IMR-90 (cell line): ENCODE results near the gene INPP4A. TPM values are rescaled to one million over a fixed set of nuclear protein-coding genes. Genes with fewer than 3 reads are reported as not detected.
A peak's percentile ranks its signal among the peaks of the same experiment; 100 is the strongest.

ENCODE experiments used
- ATAC-seq: fragments of 200-7000 bp; cut with Tn5 transposase; 2 replicates; pipeline ENCODE4 v1.9.1; 2020; ENCODE audit warnings: low read depth, mild to moderate bottlenecking, moderate library complexity
- BruUV-seq: library from RNA; stranded (reverse); fragments of 400-500 nt; replicated peaks from 2 replicates; lab custom pipeline; 2021; lab: Mats Ljungman, UMichigan
- CTCF ChIA-PET: fragments of 300-600 bp; formaldehyde crosslinking; extraction: SDS; loops from one replicate; lab custom pipeline; 2021; ENCODE audit warnings: antibody characterized with exemption; lab: Yijun Ruan, JAX
- POLR2A ChIA-PET: fragments of 300-600 bp; sonication (Branson Sonifier 250); formaldehyde crosslinking; loops from one replicate; lab custom pipeline; 2022; ENCODE audit warnings: antibody characterized with exemption; ENCODE audit not compliant: unreplicated experiment; lab: Charles Lee
- DNase-seq: peaks from one replicate; pipeline ENCODE4 v3.0.0; 2013
- H2AFZ ChIP-seq: replicated peaks from 2 replicates; pipeline ENCODE3; 2013; ENCODE audit warnings: low read length, mild to moderate bottlenecking; ENCODE audit not compliant: poor library complexity
- H2AK5ac ChIP-seq: 2 replicates; pipeline ENCODE4 v1.6.1; 2013; ENCODE audit warnings: low read depth, low read length, inconsistent platforms
- H2AK9ac ChIP-seq: replicated peaks from 2 replicates; pipeline ENCODE3; 2013; ENCODE audit warnings: mild to moderate bottlenecking, low read depth, low read length, moderate library complexity; ENCODE audit not compliant: poor library complexity
- H2BK120ac ChIP-seq: 2 replicates; pipeline ENCODE4 v1.6.1; 2013; ENCODE audit warnings: low read depth, low read length, inconsistent platforms
- H2BK15ac ChIP-seq: 3 replicates; pipeline ENCODE4 v1.6.1; 2013; ENCODE audit warnings: low read depth, low read length, inconsistent platforms
- H2BK20ac ChIP-seq: 2 replicates; pipeline ENCODE4 v1.6.1; 2013; ENCODE audit warnings: low read depth, mild to moderate bottlenecking, inconsistent platforms, low read length, moderate library complexity
- H2BK5ac ChIP-seq: 2 replicates; pipeline ENCODE4 v1.6.1; 2013; ENCODE audit warnings: mild to moderate bottlenecking, low read depth, low read length, inconsistent platforms; ENCODE audit not compliant: poor library complexity, severe bottlenecking
- H3K14ac ChIP-seq: replicated peaks from 2 replicates; pipeline ENCODE4 v1.6.1; 2013; ENCODE audit warnings: low read depth, low read length, inconsistent platforms
- H3K18ac ChIP-seq: 2 replicates; pipeline ENCODE4 v1.6.1; 2013; ENCODE audit warnings: low read depth, low read length, control low read depth
- H3K23ac ChIP-seq: 2 replicates; pipeline ENCODE4 v1.6.1; 2013; ENCODE audit warnings: low read depth, low read length, inconsistent platforms
- H3K27ac ChIP-seq: 2 replicates; pipeline ENCODE4 v1.5.1; 2013; ENCODE audit warnings: mild to moderate bottlenecking, control low read depth, low read length; ENCODE audit not compliant: insufficient read depth
- H3K27me3 ChIP-seq: 2 replicates; pipeline ENCODE4 v1.6.1; 2013; ENCODE audit warnings: low read length; ENCODE audit not compliant: control insufficient read depth, insufficient read depth
- H3K36me3 ChIP-seq: 2 replicates; pipeline ENCODE4 v1.6.1; 2013; ENCODE audit warnings: low read length, mixed read lengths; ENCODE audit not compliant: control insufficient read depth, insufficient read depth
- H3K4ac ChIP-seq: 2 replicates; pipeline ENCODE4 v1.6.1; 2013; ENCODE audit warnings: low read depth, low read length, inconsistent platforms
- H3K4me1 ChIP-seq: 2 replicates; pipeline ENCODE4 v1.6.1; 2013; ENCODE audit warnings: low read length, mixed read lengths; ENCODE audit not compliant: control insufficient read depth, insufficient read depth
- H3K4me2 ChIP-seq: 2 replicates; pipeline ENCODE4 v1.6.1; 2013; ENCODE audit warnings: low read depth, mild to moderate bottlenecking, control low read depth, low read length, moderate library complexity
- H3K4me3 ChIP-seq: 2 replicates; pipeline ENCODE4 v1.5.1; 2013; ENCODE audit warnings: low read depth, mild to moderate bottlenecking, control low read depth, low read length, moderate library complexity; ENCODE audit not compliant: insufficient read depth
- H3K56ac ChIP-seq: 2 replicates; pipeline ENCODE4 v1.6.1; 2013; ENCODE audit warnings: low read length, inconsistent platforms; ENCODE audit not compliant: insufficient read depth; ENCODE audit errors: extremely low read depth
- H3K79me1 ChIP-seq, 2 experiments: 2 replicates each; pipeline ENCODE4 v1.6.1; 2013; ENCODE audit warnings: low read length in 2 of 2, inconsistent platforms in 1 of 2, low read depth in 1 of 2
- H3K9ac ChIP-seq: 2 replicates; pipeline ENCODE4 v1.6.1; 2013; ENCODE audit warnings: low read depth, low read length, control low read depth
- H3K9me1 ChIP-seq: 2 replicates; pipeline ENCODE4 v1.6.1; 2013; ENCODE audit warnings: low read length, inconsistent platforms; ENCODE audit not compliant: insufficient read depth
- H3K9me3 ChIP-seq: 2 replicates; pipeline ENCODE4 v1.6.1; 2013; ENCODE audit warnings: low read length; ENCODE audit not compliant: control insufficient read depth, insufficient read depth
- H4K20me1 ChIP-seq: 2 replicates; pipeline ENCODE4 v1.6.1; 2013; ENCODE audit warnings: low read length, inconsistent platforms; ENCODE audit not compliant: insufficient read depth
- H4K5ac ChIP-seq: 2 replicates; pipeline ENCODE4 v1.6.1; 2013; ENCODE audit warnings: mild to moderate bottlenecking, low read depth, low read length, control low read depth
- H4K8ac ChIP-seq, 2 experiments: 2 replicates each; pipeline ENCODE4 v1.6.1; 2013; ENCODE audit warnings: low read depth in 2 of 2, low read length in 2 of 2, control low read depth in 1 of 2, inconsistent platforms in 1 of 2
- H4K91ac ChIP-seq: 2 replicates; pipeline ENCODE4 v1.6.1; 2013; ENCODE audit warnings: low read depth, low read length, inconsistent platforms; ENCODE audit not compliant: insufficient read depth
- CHD1 ChIP-seq: IDR thresholded peaks from 2 replicates; pipeline ENCODE4 v1.6.1; 2012; ENCODE audit warnings: low read depth, low read length, improper control_type of control experiment
- FOS ChIP-seq: fragments of 150-350 bp; IDR thresholded peaks from 2 replicates; pipeline ENCODE4 v1.6.1; 2016; ENCODE audit warnings: low read depth, low read length
- MAFK ChIP-seq: IDR thresholded peaks from 2 replicates; pipeline ENCODE4 v1.6.1; 2012; ENCODE audit warnings: low read depth, low read length, improper control_type of control experiment
- POLR2A ChIP-seq: IDR thresholded peaks from 2 replicates; pipeline ENCODE4 v1.6.1; 2012; ENCODE audit warnings: mild to moderate bottlenecking, low read depth, low read length
- RAD21 ChIP-seq: IDR thresholded peaks from 2 replicates; pipeline ENCODE4 v1.6.1; 2012; ENCODE audit warnings: low read length, improper control_type of control experiment
- WGBS, 2 experiments: methylation state at CpG; one replicate each; pipeline versions ENCODE4 v1.1.5 to v1.1.7; 2013; ENCODE audit warnings: missing lambda C conversion rate in 2 of 2; ENCODE audit not compliant: insufficient read length in 1 of 2; ENCODE audit errors: extremely low coverage in 2 of 2; 5-methylcytosine and 5-hydroxymethylcytosine counted together
- dilution Hi-C: fragments of 300-500 bp; cut with HindIII; formaldehyde crosslinking; loops from one replicate; pipeline ENCODE4 v1.14.3; 2018; ENCODE audit warnings: low sequenced_read_pairs; ENCODE audit not compliant: unreplicated experiment
- in situ Hi-C: fragments of 300-500 bp; cut with MboI; formaldehyde crosslinking; loops from 3 replicates; pipeline ENCODE4 v1.14.3; 2019; ENCODE audit warnings: low sequenced_read_pairs, inconsistent platforms, mixed read lengths
- intact Hi-C: fragments of 100-400 bp; cut with micrococcal nuclease; formaldehyde crosslinking; loops from 2 replicates; pipeline ENCODE4 v1.10.0; 2022
- polyA plus RNA-seq, 3 experiments: library from polyadenylated mRNA; depleted of rRNA; stranded (reverse); fragments of >200 nt; gene quantifications; 2 replicates each; pipeline ENCODE4 v1.2.3, GENCODE V29; 2012; ENCODE audit warnings: low replicate concordance in 1 of 3
- total RNA-seq: library from RNA; depleted of rRNA; stranded (reverse); fragments of >200 nt; gene quantifications from 2 replicates; pipeline ENCODE4 v1.2.3, GENCODE V29; 2012
- TF ChIP-seq, protein P1 (sequence below): conservative IDR thresholded peaks from 2 replicates; pipeline ENCODE4 v1.5.1; 2012; ENCODE audit warnings: mild to moderate bottlenecking, low read depth, low read length, improper control_type of control experiment
- TF ChIP-seq, protein P2 (sequence below): fragments of 150-350 bp; IDR thresholded peaks from 2 replicates; pipeline ENCODE4 v1.6.1; 2016; ENCODE audit warnings: low read depth, mild to moderate bottlenecking, low read length, moderate library complexity, borderline replicate concordance

Gene INPP4A
- total and polyA plus RNA-seq, 2 of the 4 experiments (the other 2 are of a cell fraction) = 14.5 to 27.1 TPM

DNA sequence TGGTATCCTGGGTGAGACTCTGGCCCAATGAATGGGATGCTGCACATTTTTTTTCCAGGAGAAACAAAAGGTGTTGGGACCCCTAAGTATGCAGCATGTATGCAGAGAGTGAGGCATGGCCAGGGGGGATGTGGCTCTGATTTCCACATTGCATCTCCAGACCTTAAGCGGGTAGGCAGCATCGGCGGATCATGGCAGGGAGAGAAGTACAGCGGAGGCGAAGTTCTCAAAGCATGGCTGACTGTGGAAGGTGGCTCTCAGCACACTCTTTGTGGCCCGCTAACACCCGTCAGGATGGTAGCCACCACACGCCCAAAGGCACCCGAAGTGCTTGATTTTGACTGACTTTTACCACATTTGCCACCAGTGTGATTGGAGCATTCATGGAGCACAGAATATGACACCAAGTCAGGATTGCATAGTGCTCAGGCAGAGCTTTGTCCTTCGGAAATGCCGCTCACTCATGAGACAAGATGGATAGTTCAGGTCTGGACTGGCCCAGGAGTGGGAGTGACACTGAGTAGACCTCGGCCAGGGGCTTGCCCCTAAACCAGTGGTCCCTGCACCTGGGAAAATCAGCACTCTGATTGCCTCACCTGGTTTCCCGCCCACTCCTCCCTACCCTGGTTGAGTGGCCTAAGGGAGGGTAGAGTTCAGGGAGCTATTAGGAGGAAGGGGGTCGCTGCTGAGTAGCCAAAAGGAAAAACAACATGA lies 14.2 kb downstream of the INPP4A start:
- ATAC-seq (no peak), DNase-seq (no peak)
- Histone ChIP-seq H3K9me3 (no peaks in the 10 kb centered on the region), H2AFZ (peak overlapping the region; percentile 48), H3K14ac (peak overlapping the region; percentile 57; the same call in 1 of the 2 replicates), H3K36me3 (no peaks in the 10 kb centered on the region), H3K9me1 (peaks cover 52% of the 10 kb centered on the region), H3K18ac (no peak overlapping the region), H3K23ac (peak overlapping the region; percentile 50; the same call in 1 of the 2 replicates), H2AK5ac (peak overlapping the region; percentile 70; the same call in 1 of the 2 replicates), H3K79me1 (peaks cover 37 to 90% of the 10 kb centered on the region in 2 experiments), H3K4me3 (no peak overlapping the region), H3K4ac (peak overlapping the region; percentile 70; the same call in 1 of the 2 replicates), H3K4me2 (no peak overlapping the region), H4K5ac (no peak overlapping the region), H2BK120ac (peak overlapping the region; percentile 36), H2AK9ac (no peak overlapping the region), H3K56ac (no peak overlapping the region), H3K27ac (no peak overlapping the region), H2BK20ac (peak overlapping the region; percentile 58; the same call in 1 of the 2 replicates), H4K20me1 (peaks cover 55% of the 10 kb centered on the region), H3K9ac (no peak overlapping the region), H3K4me1 (peaks cover 33% of the 10 kb centered on the region), H4K8ac (0 out of 4 replicates have a peak overlapping the region, but pooled peaks of 1 of the 2 experiments have one; percentile 50), H4K91ac (no peak overlapping the region), H2BK5ac (peak overlapping the region; percentile 36), H3K27me3 (no peaks in the 10 kb centered on the region), H2BK15ac (peak overlapping the region; percentile 49; the same call in 1 of the 3 replicates)
- TF ChIP-seq, protein P1, sequence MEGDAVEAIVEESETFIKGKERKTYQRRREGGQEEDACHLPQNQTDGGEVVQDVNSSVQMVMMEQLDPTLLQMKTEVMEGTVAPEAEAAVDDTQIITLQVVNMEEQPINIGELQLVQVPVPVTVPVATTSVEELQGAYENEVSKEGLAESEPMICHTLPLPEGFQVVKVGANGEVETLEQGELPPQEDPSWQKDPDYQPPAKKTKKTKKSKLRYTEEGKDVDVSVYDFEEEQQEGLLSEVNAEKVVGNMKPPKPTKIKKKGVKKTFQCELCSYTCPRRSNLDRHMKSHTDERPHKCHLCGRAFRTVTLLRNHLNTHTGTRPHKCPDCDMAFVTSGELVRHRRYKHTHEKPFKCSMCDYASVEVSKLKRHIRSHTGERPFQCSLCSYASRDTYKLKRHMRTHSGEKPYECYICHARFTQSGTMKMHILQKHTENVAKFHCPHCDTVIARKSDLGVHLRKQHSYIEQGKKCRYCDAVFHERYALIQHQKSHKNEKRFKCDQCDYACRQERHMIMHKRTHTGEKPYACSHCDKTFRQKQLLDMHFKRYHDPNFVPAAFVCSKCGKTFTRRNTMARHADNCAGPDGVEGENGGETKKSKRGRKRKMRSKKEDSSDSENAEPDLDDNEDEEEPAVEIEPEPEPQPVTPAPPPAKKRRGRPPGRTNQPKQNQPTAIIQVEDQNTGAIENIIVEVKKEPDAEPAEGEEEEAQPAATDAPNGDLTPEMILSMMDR = no peak
- TF ChIP-seq, protein P2, sequence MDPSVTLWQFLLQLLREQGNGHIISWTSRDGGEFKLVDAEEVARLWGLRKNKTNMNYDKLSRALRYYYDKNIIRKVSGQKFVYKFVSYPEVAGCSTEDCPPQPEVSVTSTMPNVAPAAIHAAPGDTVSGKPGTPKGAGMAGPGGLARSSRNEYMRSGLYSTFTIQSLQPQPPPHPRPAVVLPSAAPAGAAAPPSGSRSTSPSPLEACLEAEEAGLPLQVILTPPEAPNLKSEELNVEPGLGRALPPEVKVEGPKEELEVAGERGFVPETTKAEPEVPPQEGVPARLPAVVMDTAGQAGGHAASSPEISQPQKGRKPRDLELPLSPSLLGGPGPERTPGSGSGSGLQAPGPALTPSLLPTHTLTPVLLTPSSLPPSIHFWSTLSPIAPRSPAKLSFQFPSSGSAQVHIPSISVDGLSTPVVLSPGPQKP = no peak
- TF ChIP-seq POLR2A = no peak
- TF ChIP-seq CHD1 = no peak
- no peak for TF ChIP-seq FOS
- TF ChIP-seq MAFK = no peak
- TF ChIP-seq RAD21 = no peak
- ChIA-PET CTCF (interaction anchor here (0.6 kb wide), 1 partner anchor 19 kb away, joined by 3 read pairs; no protein-coding TSS in a partner anchor), POLR2A (no interaction called here)
- BruUV-seq = no TSS peak
- in situ Hi-C loops = no loop called here
- intact Hi-C loops = no loop called here
- dilution Hi-C loops = no loop called here
- 100% methylated on average over 5 of the region's 14 CpGs; no CpG with 5 or more reads in 1 of the 2 experiments for WGBS, 2 experiments
